Adrenal gland (tissue), 12 donors: ENCODE data around the gene PLXNA4. TPM values are rescaled to one million over a fixed set of nuclear protein-coding genes. Genes with fewer than 3 reads are reported as not detected.

Experiments used
- DNase-seq, 7 donors: peaks; one replicate each; pipeline ENCODE4 v3.0.0-alpha.2; 2019 to 2020
- H3K27ac ChIP-seq, 5 donors: fragments of 200-600 bp; sonication (generic) in 4 of 5; 1 replicate in 3 of 5; 2 replicates in 2 of 5; pipeline versions ENCODE4 v1.5.1 to v1.8.0; 2016 to 2020; ENCODE audit warnings: mild to moderate bottlenecking in 1 of 5
- H3K27me3 ChIP-seq: fragments of 200-600 bp; 2 replicates; pipeline ENCODE4 v1.8.0; 2021
- H3K36me3 ChIP-seq, 2 donors: fragments of 200-600 bp; replicated peaks in 1 of 2; 1 replicate in 1 of 2; 2 replicates in 1 of 2; pipeline versions ENCODE4 v1.5.1 to v1.8.0; 2018 to 2022
- H3K4me1 ChIP-seq, 2 donors: fragments of 200-600 bp; replicated peaks in 1 of 2; 1 replicate in 1 of 2; 2 replicates in 1 of 2; pipeline versions ENCODE4 v1.5.1 to v1.8.0; 2018 to 2021
- H3K4me3 ChIP-seq, 4 donors: fragments of 200-600 bp; sonication (generic) in 3 of 4; one replicate each; pipeline ENCODE4 v1.5.1; 2016 to 2018
- H3K9me3 ChIP-seq, 3 donors: fragments of 200-600 bp; sonication (generic) in 1 of 3; replicated peaks in 1 of 3; 1 replicate in 2 of 3; 2 replicates in 1 of 3; pipeline versions ENCODE4 v1.5.1 to v1.8.0; 2016 to 2021
- CTCF ChIP-seq, 6 experiments: fragments of 450-650 bp in 4 of 6; fragments of 200-600 bp in 2 of 6; sonication (generic) in 1 of 6; IDR thresholded peaks; 1 replicate in 5 of 6; 2 replicates in 1 of 6; pipeline versions ENCODE4 v1.5.1 to v1.8.0; 2016 to 2021; ENCODE audit warnings: antibody characterized with exemption in 6 of 6, mild to moderate bottlenecking in 2 of 6, moderate library complexity in 1 of 6
- POLR2A ChIP-seq, 2 donors: fragments of 450-650 bp; IDR thresholded peaks; one replicate each; pipeline ENCODE4 v1.6.1; 2017; ENCODE audit warnings: antibody characterized with exemption in 2 of 2, mild to moderate bottlenecking in 2 of 2, moderate library complexity in 1 of 2
- WGBS, 4 donors: extraction: QIAGEN DNeasy Blood & Tissue Kit in 2 of 4; methylation state at CpG; one replicate each; pipeline versions ENCODE4 v1.1.5 to v1.1.7; 2013 to 2017; 5-methylcytosine and 5-hydroxymethylcytosine counted together
- intact Hi-C, 2 donors: fragments of 100-400 bp; cut with DNase I; formaldehyde crosslinking; loops; one replicate each; pipeline versions ENCODE4 v1.14.1 to v1.15.0; 2022 to 2023
- polyA plus RNA-seq, 3 donors: library from polyadenylated mRNA; stranded (reverse); fragments of 200-250 nt in 2 of 3; fragments of 350-450 nt in 1 of 3; fragmentation: Illumina TruSeq in 1 of 3; extraction: RNeasy Lipid Tissue Mini Kit (QIAGEN cat#74804) in 1 of 3; gene quantifications; one replicate each; pipeline ENCODE4 v1.2.3, GENCODE V29; 2013 to 2014
- total RNA-seq, 9 donors: library from RNA; depleted of rRNA in 4 of 9; stranded (reverse); fragments of >200 nt in 4 of 9; fragments of 120-200 nt in 1 of 9; fragmentation: NEBNext Ultra II Directional in 1 of 9; extraction: Animal tissue kit (Norgen Biotek cat#: 25700) in 1 of 9; gene quantifications; one replicate each; pipeline versions ENCODE4 v1.1.0 to v1.2.4, GENCODE V29; 2013 to 2023
- donor health status: healthy with polysubstance abuse.
- donor health status: Bipolar disorder and iron deficiency.
- donor health status: DM: yes; HTN: yes; CAD: no.
- donor health status: DM: no; HTN: no; CAD: no.
- donor health status: DM: no; HTN: no; CAD: no.
- donor health status: DM: yes; HTN: yes; CAD: no.

The PLXNA4 gene
- total and polyA plus RNA-seq, 12 donors: 0.99 to 10.7 (median 3.6) TPM

DNA sequence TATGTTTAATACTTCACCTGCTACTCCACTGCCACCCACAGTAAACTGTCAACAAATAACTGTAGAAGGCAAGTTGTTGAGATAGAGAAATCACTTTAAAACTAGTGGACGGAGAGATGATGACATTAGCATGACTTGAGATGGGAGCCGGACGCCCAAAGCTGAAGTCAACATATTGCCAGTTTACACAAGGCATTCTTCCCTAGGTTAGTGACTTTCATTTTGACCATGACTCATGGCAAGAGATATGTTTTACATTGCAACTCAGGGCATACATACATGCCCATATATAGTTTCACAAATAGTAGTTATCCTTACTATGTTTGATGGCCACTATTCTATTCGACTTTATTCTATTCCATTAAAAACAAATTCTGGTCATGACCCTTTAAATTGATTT is 296.6 kb downstream of the PLXNA4 start:
- Histone ChIP-seq H3K4me3 (no peak overlapping the region), H3K4me1 (no peaks in the 10 kb centered on the region), H3K27ac (no peak overlapping the region), H3K9me3 (no peaks in the 10 kb centered on the region), H3K36me3 (no peaks in the 10 kb centered on the region), H3K27me3 (no peaks in the 10 kb centered on the region)
- intact Hi-C loops: no loop called here
- TF ChIP-seq POLR2A (IDR thresholded peaks at IDR 0.05) (no peak), CTCF (IDR thresholded peaks at IDR 0.05) (no peak)
- DNase-seq: no peak
- WGBS, 4 donors: 85 to 90% (median 85%) methylated on average over 4 of the region's 4 CpGs

GRCh38 chr7:132276976-132277725 is 299.1 kb downstream of the PLXNA4 start:
- Histone ChIP-seq H3K4me1 (no peaks in the 10 kb centered on the region), H3K27me3 (no peaks in the 10 kb centered on the region), H3K4me3 (no peak overlapping the region), H3K27ac (no peak overlapping the region), H3K9me3 (no peaks in the 10 kb centered on the region), H3K36me3 (no peaks in the 10 kb centered on the region)
- no peak for DNase-seq
- TF ChIP-seq CTCF (IDR thresholded peaks at IDR 0.05) (no peak), POLR2A (IDR thresholded peaks at IDR 0.05) (no peak)
- intact Hi-C loops: no loop called here
- 51 to 61% (median 60%) methylated on average over 5 of the region's 5 CpGs for WGBS, 4 donors

DNA sequence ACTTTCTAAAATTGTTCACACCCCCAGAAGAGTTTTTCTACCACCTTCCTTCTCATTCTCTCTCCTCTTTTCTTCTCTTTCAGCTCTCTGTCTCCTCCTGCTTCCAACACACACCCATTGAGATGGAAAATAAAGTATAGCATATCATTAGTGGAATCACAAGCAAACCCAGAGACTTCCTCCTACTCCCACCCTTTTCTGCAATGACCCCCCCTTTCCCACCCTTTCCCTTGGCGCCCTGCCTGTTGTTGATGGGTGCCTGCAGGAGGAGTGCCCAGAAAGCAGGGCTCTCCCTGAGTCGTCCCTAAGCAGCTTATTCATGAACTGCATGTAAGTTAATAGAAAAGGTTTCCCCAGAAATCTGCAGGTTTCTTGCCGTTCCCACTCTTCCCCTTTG is 300.0 kb downstream of the PLXNA4 start:
- H3K27ac ChIP-seq: no peak overlapping the region
- H3K36me3 ChIP-seq: no peaks in the 10 kb centered on the region
- 38 to 50% (median 40%) methylated on average over 3 of the region's 3 CpGs for WGBS, 4 donors
- DNase-seq: no peak
- H3K9me3 ChIP-seq: no peaks in the 10 kb centered on the region
- TF ChIP-seq POLR2A (IDR thresholded peaks at IDR 0.05): no peak
- TF ChIP-seq CTCF (IDR thresholded peaks at IDR 0.05): no peak
- H3K27me3 ChIP-seq: no peaks in the 10 kb centered on the region
- no peaks in the 10 kb centered on the region for H3K4me1 ChIP-seq
- H3K4me3 ChIP-seq: no peak overlapping the region
- intact Hi-C loops: no loop called here

DNA sequence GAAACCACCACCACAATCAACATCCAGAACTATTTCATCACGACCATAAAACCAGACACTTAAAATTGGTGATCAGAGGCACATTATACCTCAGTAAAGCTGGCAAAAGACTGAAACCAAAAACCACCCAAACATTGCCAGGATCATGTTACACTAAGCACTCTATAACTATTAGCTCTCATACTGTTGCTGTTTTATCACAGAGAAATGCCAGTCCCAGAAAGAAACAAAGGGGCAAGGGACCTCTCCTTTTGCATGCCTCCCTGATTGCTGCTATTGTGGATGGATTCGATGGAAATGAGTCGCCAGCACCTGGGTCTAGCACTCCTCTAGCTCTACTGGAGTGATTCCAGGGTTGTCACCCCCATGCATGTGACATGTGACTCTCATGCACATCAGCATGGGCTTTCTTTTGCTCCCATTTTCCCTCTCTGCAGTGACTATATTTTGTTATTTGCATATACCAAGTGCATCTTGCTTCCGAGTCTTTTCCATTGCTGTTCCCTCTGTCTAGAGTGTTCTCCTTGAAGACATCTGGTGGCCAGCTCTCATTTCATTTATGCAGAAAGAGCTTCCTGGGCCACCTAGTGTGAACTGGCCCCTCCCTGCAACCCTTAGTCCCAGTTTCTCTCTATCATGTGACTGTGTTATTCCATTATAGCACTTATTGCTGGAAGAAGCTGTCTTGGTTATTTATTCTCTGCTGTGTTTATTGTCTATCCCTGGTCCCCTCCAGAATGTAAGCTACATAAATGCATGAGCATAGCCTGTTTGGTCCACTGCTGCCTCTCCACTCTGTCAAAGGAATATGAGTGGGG is 300.6 kb downstream of the PLXNA4 start:
- H3K4me3 ChIP-seq: no peak overlapping the region
- 66 to 77% (median 73%) methylated on average over 4 of the region's 4 CpGs for WGBS, 4 donors
- intact Hi-C loops: no loop called here
- no peak overlapping the region for H3K27ac ChIP-seq
- TF ChIP-seq CTCF (IDR thresholded peaks at IDR 0.05) (no peak), POLR2A (IDR thresholded peaks at IDR 0.05) (no peak)
- DNase-seq: no peak
- no peaks in the 10 kb centered on the region for H3K27me3 ChIP-seq
- no peaks in the 10 kb centered on the region for H3K9me3 ChIP-seq
- H3K36me3 ChIP-seq: no peaks in the 10 kb centered on the region
- H3K4me1 ChIP-seq: no peaks in the 10 kb centered on the region
